Activated effector memory CD4-positive, alpha-beta T cell treated with Interleukin-2 at 50 U/mL for 16 hours (primary cell): ENCODE data around the gene FOXD4L6.
"Not testable (repeated sequence)": the region's sequence is repeated elsewhere in the genome, so short reads cannot be mapped to it uniquely, and the experiment has no call there.

Experiments used
- DNase-seq: peaks from one replicate; pipeline ENCODE4 v3.0.0-alpha.2; 2020

The FOXD4L6 gene

DNA sequence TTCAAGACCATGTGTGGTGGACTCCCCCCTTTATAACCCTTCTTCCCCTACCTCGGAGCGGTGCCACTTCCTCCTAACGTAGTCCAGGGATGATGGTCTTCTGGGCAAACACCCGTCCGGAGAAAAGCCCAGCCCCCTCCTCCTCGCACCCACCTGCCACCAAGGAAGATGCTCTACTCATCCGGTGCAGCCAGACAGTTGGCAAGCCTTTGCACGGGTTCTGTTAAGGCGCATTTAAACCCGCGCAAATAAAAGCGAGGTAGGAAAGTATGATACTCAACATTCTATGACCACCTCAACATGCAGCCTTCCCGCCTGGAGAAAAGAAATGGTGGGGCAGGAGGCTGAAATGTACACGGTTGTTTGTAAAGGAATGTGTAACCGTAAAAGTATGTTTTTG is at the start of gene FOXD4L6:
TSS of gene FOXD4L6 (minus strand) at position 101 of the 400 bp plus-strand sequence. CDS start 298 bp downstream, outside the sequence.
- not testable (repeated sequence) for DNase-seq

DNA sequence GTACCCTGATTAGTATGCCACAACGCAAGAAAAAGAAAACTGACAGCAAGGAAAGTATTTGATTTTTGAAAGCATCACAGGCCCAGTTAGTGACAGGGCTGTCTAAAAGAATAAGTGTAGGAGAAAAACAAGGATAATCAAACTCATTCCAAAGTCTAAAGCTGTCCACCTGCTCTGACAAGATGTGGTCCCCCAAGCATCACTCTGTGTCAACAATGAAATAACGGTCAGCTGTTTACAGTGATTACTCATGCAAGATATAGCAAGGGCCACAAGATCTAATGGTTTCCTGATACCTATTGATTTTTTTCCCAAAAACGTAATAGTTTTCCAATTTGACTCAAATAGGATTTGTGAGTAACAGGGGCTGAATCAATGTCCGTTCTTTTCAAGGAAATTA is 46.5 kb upstream of the FOXD4L6 start:
- not testable (repeated sequence) for DNase-seq

DNA sequence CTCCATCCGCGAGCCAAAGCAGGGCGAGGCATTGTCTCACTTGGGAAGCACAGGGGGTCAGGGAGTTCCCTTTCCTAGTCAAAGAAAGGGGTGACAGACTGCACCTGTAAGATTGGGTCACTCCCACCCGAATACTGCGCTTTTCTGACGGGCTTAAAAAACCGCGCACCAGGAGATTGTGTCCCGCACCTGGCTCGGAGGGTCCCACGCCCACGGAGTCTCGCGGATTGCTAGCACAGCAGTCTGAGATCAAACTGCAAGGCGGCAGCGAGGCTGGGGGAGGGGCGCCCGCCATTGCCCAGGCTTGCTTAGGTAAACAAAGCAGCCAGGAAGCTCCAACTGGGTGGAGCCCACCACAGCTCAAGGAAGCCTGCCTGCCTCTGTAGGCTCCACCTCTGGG is 21.6 kb upstream of the FOXD4L6 start:
- not testable (repeated sequence) for DNase-seq

DNA sequence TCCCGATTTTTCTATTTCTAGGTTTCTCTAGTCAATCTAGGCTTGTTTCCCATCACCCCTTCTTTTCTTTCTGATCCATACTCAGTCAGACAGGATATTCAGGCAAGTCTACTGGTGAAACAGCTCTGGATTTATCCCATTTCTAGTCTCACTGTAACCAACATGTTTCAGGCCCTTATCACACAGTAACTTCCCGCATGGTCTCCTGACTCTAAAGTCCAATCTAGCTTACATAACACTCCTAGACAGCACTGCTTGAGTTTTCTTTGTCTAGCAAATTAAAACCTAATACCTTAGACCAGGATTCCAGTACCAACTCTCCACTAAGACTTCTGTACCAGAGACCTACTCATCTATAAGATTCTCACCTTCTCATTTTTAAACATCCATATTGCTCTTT is 13.4 kb upstream of the FOXD4L6 start:
- DNase-seq: not testable (repeated sequence)

DNA sequence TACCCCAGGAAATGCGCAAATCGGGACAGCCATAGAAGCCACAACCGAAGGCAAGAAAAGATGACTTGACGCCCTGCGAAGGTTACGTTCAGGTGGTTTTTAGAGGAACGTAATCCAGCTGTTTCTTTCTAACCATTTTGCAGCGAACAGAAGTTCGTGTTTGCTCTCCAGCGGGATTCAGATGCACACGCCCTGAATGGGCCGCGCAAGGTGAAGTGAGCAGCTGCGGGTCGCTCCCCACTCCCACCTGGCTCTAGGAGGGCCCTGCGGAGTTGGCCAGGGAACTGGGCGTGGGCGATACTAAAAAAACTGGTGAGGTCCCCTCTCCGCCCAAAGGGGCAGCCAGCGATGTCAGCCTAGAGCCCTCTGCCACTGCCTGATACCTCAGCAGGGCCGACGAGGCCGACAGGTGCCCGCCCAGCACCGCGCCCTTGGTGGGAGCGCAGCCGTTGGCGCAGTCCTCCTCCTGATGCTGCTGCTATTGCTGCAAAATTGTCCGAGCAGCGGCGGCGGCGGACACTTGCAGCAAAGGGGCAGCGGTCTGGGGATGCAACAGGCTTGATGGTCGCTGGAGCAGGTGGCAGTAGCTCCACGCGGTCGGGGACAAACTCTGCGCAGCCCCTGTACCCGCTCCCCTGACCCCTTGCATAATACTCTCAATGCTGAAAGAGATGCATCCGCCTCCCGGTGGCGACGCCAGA is 1.6 kb downstream of the FOXD4L6 start:
- not testable (repeated sequence) for DNase-seq

DNA sequence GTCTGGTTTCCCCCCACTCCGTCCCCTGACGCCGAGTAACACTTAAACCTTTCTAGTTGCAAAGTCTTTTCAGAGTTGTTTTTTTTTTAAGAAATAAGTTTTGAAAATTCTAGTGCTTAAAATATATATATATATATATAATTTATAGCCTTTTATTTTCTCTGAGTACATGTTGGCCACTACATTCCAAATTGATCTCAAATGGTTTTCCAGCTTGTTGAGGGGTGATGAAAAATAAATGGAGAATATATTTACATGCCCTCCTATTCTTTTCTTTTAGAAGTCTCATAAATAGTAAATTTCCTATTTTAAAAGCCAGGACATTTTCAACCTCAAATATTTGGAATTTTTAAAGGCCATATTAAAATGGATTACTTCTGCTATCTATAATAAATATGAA is 2.5 kb downstream of the FOXD4L6 start:
- not testable (repeated sequence) for DNase-seq

DNA sequence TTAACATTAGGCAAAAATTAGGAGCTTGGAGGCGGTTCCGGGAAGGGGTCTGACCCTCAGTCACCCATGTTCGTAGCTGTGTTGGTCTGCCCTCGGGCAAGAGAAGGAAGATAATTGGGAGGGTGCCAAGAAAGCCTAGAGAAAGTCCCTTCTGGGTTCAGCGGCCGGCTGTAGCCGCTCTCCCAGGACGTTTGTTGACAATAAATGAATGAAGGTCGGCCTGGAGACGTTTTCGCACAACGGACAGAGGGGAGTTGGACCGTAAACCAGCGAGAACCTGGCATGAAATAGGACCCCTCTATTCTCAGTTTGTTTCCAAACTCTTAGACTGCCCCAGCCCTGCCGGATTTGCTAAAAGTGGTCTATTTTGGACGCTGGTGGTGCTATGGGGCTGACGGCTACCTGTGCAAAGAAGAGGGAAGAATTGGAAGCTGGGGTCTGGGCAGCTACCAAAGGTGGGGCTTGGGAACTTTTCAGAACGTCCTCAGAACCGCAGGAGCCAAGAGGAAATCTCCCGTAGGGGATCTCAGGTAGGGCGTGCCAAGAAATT is 3.3 kb downstream of the FOXD4L6 start:
- not testable (repeated sequence) for DNase-seq

DNA sequence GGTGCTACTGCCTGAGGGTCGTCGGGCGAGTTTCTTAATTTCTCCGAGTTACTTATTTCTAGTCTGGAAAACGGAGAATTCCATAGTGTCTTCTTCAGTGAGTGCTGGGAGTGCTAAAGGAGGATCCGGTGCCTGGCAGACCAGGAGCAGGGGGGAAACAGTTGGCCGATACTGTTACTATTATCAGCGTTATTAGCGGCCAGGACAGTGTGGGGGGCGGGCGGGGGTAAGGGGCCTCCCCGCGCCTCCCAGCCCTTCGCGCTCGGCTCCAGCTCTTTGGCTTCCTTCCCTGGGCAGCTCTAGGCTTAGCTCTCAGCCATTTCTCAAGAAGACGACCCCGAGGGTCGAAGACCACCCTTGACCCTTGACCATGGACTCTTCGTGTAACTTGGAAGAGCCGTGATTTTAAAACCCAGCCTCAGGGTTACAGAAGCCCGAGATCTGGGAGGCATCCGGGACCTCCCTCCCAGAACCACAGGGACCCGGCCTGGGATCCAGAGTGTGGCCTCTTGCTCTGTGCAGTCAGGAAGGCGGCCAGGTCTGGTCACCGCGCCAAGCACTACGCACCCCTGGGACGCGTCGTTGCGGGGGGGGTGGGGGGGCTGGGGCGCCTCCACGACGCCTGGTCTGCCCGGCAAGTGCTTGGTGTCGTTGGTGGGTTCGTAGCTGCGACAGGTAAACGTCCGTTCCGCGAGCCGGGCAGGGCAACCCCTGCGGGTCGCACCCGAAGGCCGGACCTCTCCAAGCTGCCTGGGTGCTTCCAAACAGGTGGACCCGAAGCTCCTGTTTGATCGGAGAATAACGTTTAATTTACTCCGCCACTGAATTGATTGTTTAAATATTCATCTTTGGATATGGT is 4.0 kb downstream of the FOXD4L6 start:
- DNase-seq: not testable (repeated sequence)

DNA sequence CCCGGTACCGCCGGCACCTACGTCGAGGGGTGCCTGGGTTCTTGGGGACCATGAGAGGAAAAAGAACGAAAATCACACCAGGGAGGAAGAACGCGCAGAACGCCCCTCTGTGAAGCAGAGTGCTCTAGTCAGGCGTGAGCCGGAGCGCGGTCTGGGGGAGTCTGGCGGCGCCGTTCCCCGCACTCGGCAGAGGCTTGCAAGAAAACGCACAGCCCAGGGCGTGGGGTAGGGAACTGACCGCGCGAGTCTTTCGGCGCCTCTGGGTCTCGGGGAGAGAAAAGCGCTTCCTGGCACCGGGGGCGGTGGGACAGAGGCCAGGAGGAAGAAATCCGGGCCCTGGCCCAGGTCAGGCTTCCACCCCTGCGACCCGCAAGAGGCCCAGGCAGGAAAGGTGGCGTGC is 4.7 kb downstream of the FOXD4L6 start:
- DNase-seq: not testable (repeated sequence)

DNA sequence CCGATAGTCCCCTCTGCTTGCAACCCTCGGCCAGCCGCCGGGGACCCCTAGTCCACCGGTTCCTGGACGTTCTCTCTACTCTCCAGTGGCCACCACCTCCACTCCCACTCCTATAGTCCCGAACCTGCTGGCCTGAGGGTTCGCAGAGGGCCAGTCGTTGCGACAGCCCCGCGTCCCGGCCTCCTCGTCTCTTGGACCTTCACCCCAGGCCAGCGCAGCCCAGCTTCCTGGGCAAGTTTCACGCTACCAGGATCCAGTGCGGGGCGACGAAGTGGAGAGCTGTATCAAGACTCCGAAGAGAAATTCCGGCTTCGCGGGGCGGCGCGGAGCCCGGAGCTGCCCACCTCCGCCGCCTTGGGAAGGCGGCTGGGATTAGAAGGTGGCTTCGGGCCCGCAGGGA is 5.1 kb downstream of the FOXD4L6 start:
- not testable (repeated sequence) for DNase-seq

DNA sequence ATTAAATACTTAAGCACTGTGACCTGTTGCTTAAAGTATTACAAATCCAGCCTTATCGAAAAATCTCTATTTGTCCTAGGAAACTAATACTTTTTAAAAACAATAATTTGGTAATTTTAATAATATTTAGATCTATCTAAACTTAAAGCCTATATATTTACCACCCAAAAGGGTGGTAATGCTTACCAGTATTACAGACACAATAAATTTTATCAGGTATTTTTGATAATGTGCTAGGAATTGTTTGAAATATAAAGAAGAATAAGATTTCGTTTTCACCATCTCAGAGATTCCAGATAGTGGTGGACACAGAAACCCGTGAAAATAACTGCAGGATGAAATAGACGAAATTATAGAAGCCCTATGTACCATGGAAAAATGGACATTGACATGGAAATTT is 7.8 kb downstream of the FOXD4L6 start:
- DNase-seq: not testable (repeated sequence)

DNA sequence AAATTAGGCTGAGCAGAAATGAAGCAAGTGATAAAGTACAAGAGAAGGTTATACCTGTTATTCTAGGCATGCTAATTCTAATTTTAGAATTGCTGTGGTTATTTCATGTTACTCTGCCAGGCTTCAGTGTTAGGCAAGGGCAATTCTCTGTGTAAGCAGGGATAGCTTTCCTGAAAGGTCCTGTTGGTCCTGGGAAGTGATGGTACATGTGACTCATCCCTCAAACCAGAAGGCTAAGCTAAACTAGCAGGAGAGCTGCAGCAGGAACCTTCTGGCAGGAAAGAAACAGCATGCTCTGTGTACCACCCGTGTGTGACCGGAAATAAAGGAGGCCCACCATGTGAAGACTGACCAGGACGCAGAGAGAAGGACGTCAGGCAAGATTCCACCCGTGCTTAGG is 8.8 kb downstream of the FOXD4L6 start:
- not testable (repeated sequence) for DNase-seq

DNA sequence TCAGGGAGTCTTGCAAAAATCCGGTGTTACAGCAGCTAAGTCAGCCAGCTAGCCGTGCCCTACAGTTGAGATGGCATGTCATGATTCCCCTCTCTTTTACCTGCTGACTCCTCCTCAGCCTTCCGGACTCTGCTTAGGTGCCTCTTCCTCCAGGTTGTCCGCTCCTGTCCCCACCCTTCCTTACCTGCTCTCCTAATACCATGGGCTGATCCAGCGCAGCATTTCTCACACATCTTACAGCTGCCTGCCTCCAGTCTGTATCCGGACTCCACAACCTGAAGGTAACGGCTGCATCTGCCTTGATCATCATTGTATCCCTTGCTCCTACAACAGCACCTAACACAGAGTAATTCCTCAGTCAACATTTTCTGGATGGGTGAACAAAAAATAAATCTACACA is 9.2 kb downstream of the FOXD4L6 start:
- DNase-seq: not testable (repeated sequence)

DNA sequence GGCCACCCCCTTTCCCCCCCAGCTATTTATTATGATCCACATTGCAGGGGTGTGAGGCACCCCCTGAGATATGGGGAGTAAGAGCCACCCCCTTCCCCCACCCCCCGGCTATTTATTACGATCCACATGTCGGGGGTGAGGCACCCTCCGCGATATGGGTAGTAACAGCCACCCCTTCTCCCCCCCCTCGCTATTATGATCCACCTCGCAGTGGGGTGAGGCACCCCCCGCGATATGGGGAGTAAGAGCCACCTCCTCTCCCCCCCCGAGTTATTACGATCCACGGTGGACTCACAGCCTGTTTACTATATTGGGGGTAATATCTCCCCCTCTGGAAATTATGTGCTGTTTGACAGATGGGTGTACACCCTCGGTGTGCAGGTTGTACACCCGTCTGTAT is 15.1 kb downstream of the FOXD4L6 start:
- DNase-seq: not testable (repeated sequence)

DNA sequence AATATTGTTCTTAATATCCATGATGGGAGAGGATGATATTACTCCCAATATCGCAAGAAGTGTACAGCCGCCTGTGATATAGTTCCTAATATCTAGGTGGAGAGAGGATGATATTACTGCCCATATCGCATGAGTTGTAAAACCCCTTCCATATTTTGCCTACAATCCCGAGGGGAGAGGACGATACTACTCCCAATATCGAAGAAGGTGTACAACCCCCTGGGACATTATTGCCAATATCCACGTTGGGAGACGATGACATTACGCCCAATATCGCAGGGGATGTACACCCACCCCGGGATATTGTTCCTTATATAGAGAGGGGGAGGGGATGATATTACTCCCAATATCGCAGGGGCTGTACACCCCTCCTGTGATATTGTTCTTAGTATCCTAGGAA is 17.1 kb downstream of the FOXD4L6 start:
- not testable (repeated sequence) for DNase-seq

DNA sequence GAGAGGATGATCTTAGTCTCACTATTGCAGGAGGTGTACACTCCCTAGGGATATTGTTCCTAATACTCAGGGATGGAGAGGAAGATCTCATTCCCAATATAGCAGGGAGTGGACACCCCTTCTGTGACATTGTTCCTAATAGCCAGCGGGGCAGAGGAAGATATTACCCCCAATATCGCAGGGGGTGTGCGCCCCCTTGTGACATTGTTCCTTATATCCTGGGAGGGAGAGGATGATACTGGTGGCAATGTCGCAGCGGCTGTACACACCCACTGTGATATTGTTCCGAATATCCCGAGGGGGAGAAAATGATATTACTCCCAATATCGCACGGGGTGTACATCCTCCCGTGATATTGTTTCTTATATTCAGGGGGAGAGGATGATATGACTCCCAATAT is 17.6 kb downstream of the FOXD4L6 start:
- DNase-seq: not testable (repeated sequence)

DNA sequence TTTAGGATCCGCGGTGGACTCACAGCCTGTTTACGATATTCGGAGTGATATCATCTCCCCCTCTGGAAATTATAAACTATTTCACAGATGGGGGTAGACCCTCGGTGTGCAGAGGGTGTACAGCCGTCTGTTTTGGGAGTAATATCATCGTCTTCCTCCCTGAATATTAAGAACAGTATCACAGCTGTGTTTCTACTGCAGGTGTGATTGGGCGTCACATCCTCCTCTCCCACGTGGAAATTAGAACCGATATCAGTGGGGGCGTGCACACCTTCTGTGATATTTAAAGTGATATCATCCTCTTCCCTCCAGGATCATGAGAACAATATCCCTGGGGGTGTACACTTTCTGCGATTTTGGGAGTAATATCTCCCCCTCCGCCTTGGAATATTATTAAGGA is 19.2 kb downstream of the FOXD4L6 start:
- not testable (repeated sequence) for DNase-seq

DNA sequence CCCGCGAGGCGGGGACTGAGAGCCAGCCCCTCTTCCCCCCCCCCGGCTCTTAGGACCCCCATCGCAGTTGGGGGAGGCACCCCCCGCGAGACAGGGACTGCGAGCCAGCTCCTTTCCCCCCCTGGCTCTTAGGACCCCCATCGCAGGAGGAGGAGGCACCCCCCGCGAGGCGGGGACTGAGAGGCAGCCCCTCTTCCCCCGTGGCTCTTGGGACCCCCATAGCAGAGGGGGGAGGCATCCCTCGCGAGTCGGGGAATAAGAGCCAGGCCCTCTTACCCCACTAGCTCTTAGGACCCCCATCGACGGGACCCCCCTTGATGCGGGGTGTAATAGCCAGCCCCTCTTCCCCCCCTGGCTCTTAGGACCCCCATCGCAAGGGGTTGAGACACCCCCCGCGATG is 19.7 kb downstream of the FOXD4L6 start:
- not testable (repeated sequence) for DNase-seq

DNA sequence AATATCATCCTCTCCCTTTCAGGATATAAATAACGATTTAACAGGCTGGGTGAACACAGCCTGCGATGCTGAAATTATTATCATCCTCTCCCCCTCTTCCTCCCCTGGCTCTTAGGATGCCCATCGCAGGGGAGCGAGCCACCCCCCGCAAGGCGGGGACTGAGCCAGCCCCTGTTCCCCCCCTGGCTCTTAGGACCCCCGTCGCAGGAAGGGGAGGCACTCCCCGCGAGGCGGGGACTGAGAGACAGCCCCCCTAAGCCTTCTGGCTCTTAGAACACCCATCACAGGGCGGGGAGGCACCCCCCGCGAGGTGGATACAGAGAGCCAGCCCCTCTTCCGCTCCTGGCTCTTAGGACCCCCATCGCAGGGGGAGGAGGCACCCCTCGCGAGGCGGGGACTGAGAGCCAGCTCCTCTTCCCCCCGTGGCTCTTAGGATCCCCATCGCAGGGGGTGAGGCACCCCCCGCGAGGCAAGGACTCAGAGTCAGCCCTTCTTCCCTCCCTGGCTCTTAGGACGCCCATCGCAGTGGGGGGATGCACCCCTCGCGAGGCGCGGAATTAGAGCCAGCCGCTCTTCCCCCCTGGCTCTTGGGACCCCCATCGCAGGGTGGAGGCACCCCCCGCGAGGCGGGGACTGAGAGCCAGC is 21.9 kb downstream of the FOXD4L6 start:
- DNase-seq: not testable (repeated sequence)

DNA sequence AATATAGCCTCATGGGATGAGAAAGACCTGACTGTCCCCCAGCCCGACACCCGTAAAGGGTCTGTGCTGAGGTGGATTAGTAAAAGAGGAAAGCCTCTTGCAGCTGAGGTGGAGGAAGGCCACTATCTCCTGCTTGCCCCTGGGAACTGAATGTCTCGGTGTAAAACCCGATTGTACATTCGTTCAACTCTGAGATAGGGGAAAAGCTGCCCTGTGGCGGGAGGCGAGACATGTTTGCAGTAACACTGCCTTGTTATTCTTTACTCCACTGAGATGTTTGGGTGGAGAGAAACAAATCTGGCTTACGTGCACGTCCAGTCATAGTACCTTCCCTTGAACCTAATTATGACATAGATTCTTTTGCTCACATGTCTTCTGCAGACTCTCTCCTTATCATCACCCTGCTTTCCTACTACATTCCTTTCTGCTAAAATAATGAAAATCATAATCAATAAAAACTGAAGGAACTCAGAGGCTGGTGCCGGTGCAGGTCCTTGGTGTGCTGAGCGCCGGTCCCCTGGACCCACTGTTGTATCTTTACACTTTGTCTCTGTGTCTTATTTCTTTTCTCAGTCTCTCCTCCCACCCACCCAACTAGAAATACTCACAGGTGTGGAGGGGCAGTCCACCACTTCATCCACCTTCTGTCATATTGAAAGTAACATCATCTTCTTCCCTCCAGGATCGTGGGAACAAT is 22.8 kb downstream of the FOXD4L6 start:
- DNase-seq: not testable (repeated sequence)

DNA sequence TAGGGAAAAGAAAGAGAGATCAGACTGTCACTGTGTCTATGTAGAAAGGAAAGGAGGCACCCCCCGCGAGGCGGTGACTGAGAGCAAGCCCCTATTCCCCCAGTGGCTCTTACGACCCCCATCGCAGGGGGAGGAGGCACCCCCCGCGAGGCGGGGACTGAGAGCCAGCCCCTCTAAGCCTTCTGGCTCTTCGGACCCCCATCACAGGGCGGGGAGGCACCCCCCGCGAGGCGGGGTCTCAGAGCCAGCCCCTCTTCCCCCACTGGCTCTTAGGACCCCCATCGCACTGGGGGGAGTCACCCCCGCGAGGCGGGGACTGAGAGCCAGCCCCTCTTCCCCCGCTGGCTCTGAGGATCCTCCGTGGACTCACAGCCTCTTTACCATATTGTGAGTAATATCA is 23.9 kb downstream of the FOXD4L6 start:
- not testable (repeated sequence) for DNase-seq

DNA sequence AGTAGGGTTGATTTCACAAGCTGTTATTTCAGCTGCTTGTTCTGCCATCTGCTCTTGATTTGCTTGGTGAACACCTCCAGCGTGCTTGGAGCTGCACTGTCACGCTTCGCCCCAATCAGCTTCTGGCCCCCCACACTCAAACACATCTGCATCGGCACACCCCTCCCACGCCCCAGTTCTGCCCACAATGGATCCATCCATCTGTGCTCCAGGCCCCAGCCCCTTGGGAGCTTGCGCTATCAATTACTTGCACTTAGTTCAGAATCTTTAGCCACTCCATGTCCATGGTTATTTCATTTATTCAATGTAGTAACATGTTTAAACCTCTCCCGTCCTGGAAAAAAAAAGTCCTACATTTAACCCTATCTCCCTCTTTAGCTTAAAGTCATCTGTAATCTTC is 28.0 kb downstream of the FOXD4L6 start:
- not testable (repeated sequence) for DNase-seq
